KMS-11 (cell line): Measurements from ENCODE around the gene NXPH3.

ENCODE experiments used
- H2AFZ ChIP-seq: fragments of 200-600 bp; sonication (generic); 2 replicates; pipeline ENCODE4 v1.6.1; 2016; ENCODE audit warnings: antibody characterized with exemption, mixed run types, low read depth
- H3K27ac ChIP-seq: fragments of 200-600 bp; sonication (generic); 2 replicates; pipeline ENCODE4 v1.6.1; 2016; ENCODE audit warnings: mild to moderate bottlenecking, mixed run types
- H3K27me3 ChIP-seq: fragments of 200-600 bp; sonication (generic); 2 replicates; pipeline ENCODE4 v1.6.1; 2017; ENCODE audit warnings: mild to moderate bottlenecking, low read depth, mixed run types, moderate library complexity; ENCODE audit not compliant: insufficient read depth
- H3K36me3 ChIP-seq: fragments of 200-600 bp; sonication (generic); 2 replicates; pipeline ENCODE4 v1.6.1; 2017; ENCODE audit warnings: mild to moderate bottlenecking, mixed run types; ENCODE audit not compliant: insufficient read depth
- H3K4me1 ChIP-seq: fragments of 200-600 bp; sonication (generic); 2 replicates; pipeline ENCODE4 v1.6.1; 2016; ENCODE audit warnings: mild to moderate bottlenecking, low read depth, mixed run types; ENCODE audit not compliant: poor library complexity, severe bottlenecking
- H3K4me2 ChIP-seq: fragments of 200-600 bp; sonication (generic); 2 replicates; pipeline ENCODE4 v1.7.0; 2016; ENCODE audit warnings: mild to moderate bottlenecking, mixed run types
- H3K4me3 ChIP-seq: fragments of 200-600 bp; sonication (generic); IDR thresholded peaks from 2 replicates; pipeline ENCODE4 v1.6.1; 2017; ENCODE audit warnings: low read depth, low read length, mixed read lengths; ENCODE audit not compliant: insufficient read depth
- H3K79me2 ChIP-seq: fragments of 200-600 bp; sonication (generic); 2 replicates; pipeline ENCODE4 v1.6.1; 2016; ENCODE audit warnings: low read depth, mixed run types; ENCODE audit not compliant: insufficient read depth
- H3K9ac ChIP-seq: fragments of 200-600 bp; sonication (generic); 2 replicates; pipeline ENCODE4 v1.6.1; 2016; ENCODE audit warnings: mild to moderate bottlenecking, mixed run types
- H4K20me1 ChIP-seq: fragments of 200-600 bp; sonication (generic); 2 replicates; pipeline ENCODE4 v1.6.1; 2016; ENCODE audit warnings: mild to moderate bottlenecking, mixed run types; ENCODE audit not compliant: insufficient read depth
- TF ChIP-seq, protein P1 (sequence below): fragments of 200-600 bp; sonication (generic); conservative IDR thresholded peaks from 2 replicates; pipeline ENCODE4 v1.6.1; 2017; ENCODE audit warnings: low read depth, mild to moderate bottlenecking, antibody characterized with exemption, low read length, moderate library complexity, mixed read lengths

NXPH3 gene

GRCh38 chr17:49581648-49581998 lies 6.0 kb downstream of the NXPH3 start:
- H2AFZ ChIP-seq, result no peak overlapping the region
- no peak overlapping the region for H3K4me3 ChIP-seq
- H3K36me3 ChIP-seq, result no peaks in the 10 kb centered on the region
- H4K20me1 ChIP-seq, result no peaks in the 10 kb centered on the region
- TF ChIP-seq, protein P1, sequence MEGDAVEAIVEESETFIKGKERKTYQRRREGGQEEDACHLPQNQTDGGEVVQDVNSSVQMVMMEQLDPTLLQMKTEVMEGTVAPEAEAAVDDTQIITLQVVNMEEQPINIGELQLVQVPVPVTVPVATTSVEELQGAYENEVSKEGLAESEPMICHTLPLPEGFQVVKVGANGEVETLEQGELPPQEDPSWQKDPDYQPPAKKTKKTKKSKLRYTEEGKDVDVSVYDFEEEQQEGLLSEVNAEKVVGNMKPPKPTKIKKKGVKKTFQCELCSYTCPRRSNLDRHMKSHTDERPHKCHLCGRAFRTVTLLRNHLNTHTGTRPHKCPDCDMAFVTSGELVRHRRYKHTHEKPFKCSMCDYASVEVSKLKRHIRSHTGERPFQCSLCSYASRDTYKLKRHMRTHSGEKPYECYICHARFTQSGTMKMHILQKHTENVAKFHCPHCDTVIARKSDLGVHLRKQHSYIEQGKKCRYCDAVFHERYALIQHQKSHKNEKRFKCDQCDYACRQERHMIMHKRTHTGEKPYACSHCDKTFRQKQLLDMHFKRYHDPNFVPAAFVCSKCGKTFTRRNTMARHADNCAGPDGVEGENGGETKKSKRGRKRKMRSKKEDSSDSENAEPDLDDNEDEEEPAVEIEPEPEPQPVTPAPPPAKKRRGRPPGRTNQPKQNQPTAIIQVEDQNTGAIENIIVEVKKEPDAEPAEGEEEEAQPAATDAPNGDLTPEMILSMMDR, result no peak
- H3K27ac ChIP-seq, result no peak overlapping the region
- peaks cover 18% of the 10 kb centered on the region for H3K27me3 ChIP-seq
- no peaks in the 10 kb centered on the region for H3K79me2 ChIP-seq
- no peaks in the 10 kb centered on the region for H3K4me1 ChIP-seq
- H3K9ac ChIP-seq, result no peak overlapping the region
- no peak overlapping the region for H3K4me2 ChIP-seq

DNA sequence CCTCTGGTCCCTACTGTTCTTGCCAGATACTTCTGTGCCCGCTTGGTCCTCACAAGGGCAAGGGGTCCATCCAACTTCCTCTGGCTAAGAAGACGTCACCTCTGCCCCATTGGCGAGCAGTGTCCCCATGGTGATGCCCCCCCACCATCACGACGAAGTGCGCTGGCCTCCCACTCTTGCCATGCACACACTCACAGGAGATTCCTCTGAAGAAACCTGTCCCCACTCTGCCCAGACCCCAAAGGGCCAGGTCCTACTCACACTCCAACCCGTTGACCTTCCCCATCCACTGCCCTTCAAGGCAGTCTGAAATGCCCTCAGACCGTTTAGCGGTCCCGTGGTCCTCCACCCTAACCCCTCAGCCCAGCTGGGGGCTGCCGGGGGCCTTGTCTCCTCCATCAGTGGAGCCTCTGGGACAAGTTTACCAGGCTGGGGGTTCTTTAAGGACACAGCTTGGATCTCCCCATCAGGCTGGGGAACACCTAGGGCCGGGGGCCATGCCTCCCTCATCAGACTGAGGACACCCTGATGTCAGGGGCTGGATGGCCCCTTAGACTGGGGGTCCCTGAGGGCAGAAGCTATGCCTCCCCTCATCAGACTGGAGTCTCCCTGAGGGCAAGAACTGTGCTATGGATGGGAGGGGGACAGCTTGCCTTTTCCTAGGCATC lies 6.5 kb downstream of the NXPH3 start:
- H3K4me3 ChIP-seq, result no peak overlapping the region
- H3K4me2 ChIP-seq, result no peak overlapping the region
- H3K36me3 ChIP-seq, result no peaks in the 10 kb centered on the region
- no peak overlapping the region for H3K9ac ChIP-seq
- TF ChIP-seq, protein P1, result no peak
- H3K27me3 ChIP-seq, result peaks cover 12% of the 10 kb centered on the region
- H3K27ac ChIP-seq, result no peak overlapping the region
- no peaks in the 10 kb centered on the region for H4K20me1 ChIP-seq
- no peaks in the 10 kb centered on the region for H3K79me2 ChIP-seq
- H2AFZ ChIP-seq, result no peak overlapping the region
- no peaks in the 10 kb centered on the region for H3K4me1 ChIP-seq

- TF ChIP-seq, protein P1, result no peak
- Histone ChIP-seq H3K27me3 (peaks cover 6% of the 10 kb centered on the region; the same call in 1 of the 2 replicates), H3K9ac (no peak overlapping the region), H3K36me3 (no peaks in the 10 kb centered on the region), H3K4me1 (no peaks in the 10 kb centered on the region), H3K27ac (no peak overlapping the region), H3K4me3 (no peak overlapping the region), H4K20me1 (no peaks in the 10 kb centered on the region), H3K4me2 (no peak overlapping the region), H2AFZ (no peak overlapping the region), H3K79me2 (no peaks in the 10 kb centered on the region)
Observed at GRCh38 chr17:49582789-49583188, 7.1 kb downstream of the NXPH3 start.

GRCh38 chr17:49583226-49583625 lies 7.6 kb downstream of the NXPH3 start:
- H3K4me2 ChIP-seq, result no peak overlapping the region
- no peaks in the 10 kb centered on the region for H4K20me1 ChIP-seq
- H3K4me3 ChIP-seq, result no peak overlapping the region
- no peaks in the 10 kb centered on the region for H3K4me1 ChIP-seq
- peaks cover 2% of the 10 kb centered on the region; the same call in 1 of the 2 replicates for H3K27me3 ChIP-seq
- TF ChIP-seq, protein P1, result no peak
- H3K36me3 ChIP-seq, result no peaks in the 10 kb centered on the region
- H3K9ac ChIP-seq, result no peak overlapping the region
- H2AFZ ChIP-seq, result no peak overlapping the region
- no peaks in the 10 kb centered on the region for H3K79me2 ChIP-seq
- no peak overlapping the region for H3K27ac ChIP-seq
